OCI-LY1 (cell line): Measurements from ENCODE around the gene TAS1R1.
A peak's percentile ranks its signal among the peaks of the same experiment; 100 is the strongest.

Source experiments
- H2AFZ ChIP-seq: fragments of 200-600 bp; sonication (generic), shearing (Covaris generic); 2 replicates; pipeline ENCODE4 v1.6.0; 2014; ENCODE audit warnings: antibody characterized with exemption, mild to moderate bottlenecking, low read length
- H3F3A ChIP-seq: fragments of 200-600 bp; sonication (generic), shearing (Covaris generic); 2 replicates; pipeline ENCODE4 v1.6.0; 2014; ENCODE audit warnings: mild to moderate bottlenecking, antibody characterized with exemption, low read length, moderate library complexity; ENCODE audit not compliant: insufficient read depth
- H3K27ac ChIP-seq: fragments of 200-600 bp; sonication (generic); 2 replicates; pipeline ENCODE4 v1.5.1; 2014; ENCODE audit warnings: low read length, mixed run types, mild to moderate bottlenecking, low read depth; ENCODE audit not compliant: poor library complexity, severe bottlenecking
- H3K27me3 ChIP-seq: fragments of 200-600 bp; sonication (generic); 2 replicates; pipeline ENCODE4 v1.6.0; 2014; ENCODE audit warnings: antibody characterized with exemption, mild to moderate bottlenecking, low read length, moderate library complexity; ENCODE audit not compliant: insufficient read depth
- H3K36me3 ChIP-seq: fragments of 200-600 bp; sonication (generic); 2 replicates; pipeline ENCODE4 v1.6.1; 2014; ENCODE audit warnings: mild to moderate bottlenecking, antibody characterized with exemption, low read length, moderate library complexity, mixed read lengths; ENCODE audit not compliant: insufficient read depth
- H3K4me1 ChIP-seq: fragments of 200-600 bp; sonication (generic); 2 replicates; pipeline ENCODE4 v1.5.1; 2014; ENCODE audit warnings: mild to moderate bottlenecking, low read length, moderate library complexity; ENCODE audit not compliant: insufficient read depth, severe bottlenecking
- H3K4me2 ChIP-seq: fragments of 200-600 bp; sonication (generic), shearing (Covaris generic); 2 replicates; pipeline ENCODE4 v1.6.1; 2014; ENCODE audit warnings: low read length
- H3K4me3 ChIP-seq: fragments of 200-600 bp; sonication (generic); 2 replicates; pipeline ENCODE4 v1.5.1; 2014; ENCODE audit warnings: low read length, low read depth, mild to moderate bottlenecking, mixed read lengths; ENCODE audit not compliant: poor library complexity, severe bottlenecking
- H3K79me2 ChIP-seq: fragments of 200-600 bp; shearing (Covaris generic); 2 replicates; pipeline ENCODE4 v1.6.1; 2016; ENCODE audit warnings: mixed run types, low read length, mixed read lengths; ENCODE audit not compliant: insufficient read depth
- H3K9ac ChIP-seq: fragments of 200-600 bp; sonication (generic), shearing (Covaris generic); 2 replicates; pipeline ENCODE4 v1.6.1; 2014; ENCODE audit warnings: mild to moderate bottlenecking, low read length, mixed read lengths
- H3K9me2 ChIP-seq: fragments of 200-600 bp; sonication (generic), shearing (Covaris generic); 2 replicates; pipeline ENCODE4 v1.6.1; 2014; ENCODE audit warnings: low read depth, mild to moderate bottlenecking, low read length, mixed read lengths
- H3K9me3 ChIP-seq: fragments of 200-600 bp; shearing (Covaris generic); 2 replicates; pipeline ENCODE4 v1.6.1; 2014; ENCODE audit warnings: low read length, mixed read lengths
- H4K20me1 ChIP-seq: fragments of 200-600 bp; sonication (generic), shearing (Covaris generic); 2 replicates; pipeline ENCODE4 v1.6.0; 2016; ENCODE audit warnings: mild to moderate bottlenecking, low read length; ENCODE audit not compliant: insufficient read depth
- CTCF ChIP-seq: fragments of 200-600 bp; sonication (generic), shearing (Covaris generic); IDR thresholded peaks from 2 replicates; pipeline ENCODE4 v1.5.1; 2017; ENCODE audit warnings: mild to moderate bottlenecking, antibody characterized with exemption, low read length, moderate library complexity, mixed read lengths
- EZH2 ChIP-seq: fragments of 200-600 bp; sonication (generic), shearing (Covaris generic); IDR thresholded peaks from 2 replicates; pipeline ENCODE4 v1.8.0; 2017; ENCODE audit warnings: borderline replicate concordance, mixed run types, mild to moderate bottlenecking, antibody characterized with exemption, low read length, moderate library complexity, mixed read lengths

TAS1R1 gene

GRCh38 chr1:6581561-6582305 is 26.6 kb downstream of the TAS1R1 start:
- Histone ChIP-seq H3K4me3 (peak overlapping the region; percentile 76), H3K9ac (peak overlapping the region; percentile 66)

GRCh38 chr1:6582370-6582769 is 27.3 kb downstream of the TAS1R1 start:
- no peak overlapping the region for H2AFZ ChIP-seq
- peaks cover 30% of the 10 kb centered on the region; the same call in 1 of the 2 replicates for H3K36me3 ChIP-seq
- H3K27me3 ChIP-seq: no peaks in the 10 kb centered on the region
- no peaks in the 10 kb centered on the region for H3K9me3 ChIP-seq
- peak overlapping the region; percentile 69 for H3K4me2 ChIP-seq
- peaks cover 80% of the 10 kb centered on the region for H3K4me1 ChIP-seq
- H4K20me1 ChIP-seq: no peaks in the 10 kb centered on the region
- peak overlapping the region; percentile 66 for H3K9ac ChIP-seq
- H3K9me2 ChIP-seq: no peaks in the 10 kb centered on the region
- H3F3A ChIP-seq: no peaks in the 10 kb centered on the region
- TF ChIP-seq EZH2 (no peak), CTCF (no peak)
- peak overlapping the region; percentile 76 for H3K4me3 ChIP-seq
- peak overlapping the region; percentile 86 for H3K27ac ChIP-seq
- no peaks in the 10 kb centered on the region; the same call in 1 of the 2 replicates for H3K79me2 ChIP-seq

More at GRCh38 chr1:6581561-6582305, 26.6 kb downstream of the TAS1R1 start:
- H3K36me3 ChIP-seq: peaks cover 26% of the 10 kb centered on the region; the same call in 1 of the 2 replicates
- no peaks in the 10 kb centered on the region for H3F3A ChIP-seq
- H3K27me3 ChIP-seq: no peaks in the 10 kb centered on the region
- peak overlapping the region; percentile 86 for H3K27ac ChIP-seq
- peak overlapping the region; percentile 69 for H3K4me2 ChIP-seq
- no peaks in the 10 kb centered on the region; the same call in 1 of the 2 replicates for H3K79me2 ChIP-seq
- H3K9me3 ChIP-seq: no peaks in the 10 kb centered on the region
- H3K4me1 ChIP-seq: peaks cover 77% of the 10 kb centered on the region
- H4K20me1 ChIP-seq: no peaks in the 10 kb centered on the region
- H3K9me2 ChIP-seq: no peaks in the 10 kb centered on the region
- H2AFZ ChIP-seq: no peak overlapping the region
- no peak for TF ChIP-seq EZH2
- no peak for TF ChIP-seq CTCF

DNA sequence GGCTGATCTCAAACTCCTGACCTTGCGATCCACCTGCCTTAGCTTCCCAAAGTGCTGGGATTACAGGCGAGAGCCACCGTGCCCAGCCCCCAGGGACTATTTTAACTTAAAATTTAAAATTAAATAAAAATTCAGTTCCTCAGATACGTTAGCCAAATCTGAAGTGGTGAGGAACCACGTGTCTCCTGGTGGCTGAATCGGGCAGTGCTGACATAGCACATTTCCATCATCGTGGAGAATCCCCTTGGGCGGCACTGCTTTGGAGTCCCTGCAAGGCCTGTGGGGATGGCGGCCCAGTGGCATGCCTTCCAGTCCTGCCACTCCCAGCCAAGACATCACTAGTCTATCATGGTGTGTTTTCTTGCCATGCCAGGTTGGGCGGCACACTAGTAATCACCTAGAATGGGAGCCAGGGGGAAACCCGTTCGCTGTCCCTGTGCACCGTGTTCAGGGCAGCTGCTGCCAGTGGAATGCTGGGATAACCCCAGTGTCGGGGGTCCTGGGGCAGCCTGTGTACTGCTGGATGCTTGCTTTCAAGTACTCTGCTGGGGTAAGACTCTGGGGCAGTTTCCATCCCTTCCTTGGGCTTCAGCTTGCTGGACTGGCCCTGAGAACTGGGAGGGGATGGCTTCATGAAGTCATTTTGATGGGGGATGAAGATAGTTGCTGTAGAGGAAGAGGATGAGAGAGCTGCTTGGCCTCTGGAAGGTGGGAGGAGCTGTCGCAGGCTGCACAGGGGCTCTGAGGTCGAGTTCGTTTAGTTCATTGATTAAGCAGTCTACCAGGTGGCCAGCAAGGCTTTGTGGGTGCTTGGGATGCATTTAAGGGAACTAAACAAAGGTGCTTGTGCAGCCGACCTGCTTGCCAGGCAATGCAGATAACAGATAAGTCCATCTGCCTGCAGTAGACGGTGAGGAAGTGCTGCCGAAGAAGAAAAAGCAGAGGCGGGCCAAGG is 29.3 kb downstream of the TAS1R1 start:
- TF ChIP-seq EZH2: no peak
- no peak for TF ChIP-seq CTCF
- peaks cover 49% of the 10 kb centered on the region; the same call in 1 of the 2 replicates for H3K36me3 ChIP-seq

More for the DNA sequence above, 29.3 kb downstream of the TAS1R1 start:
- Histone ChIP-seq H2AFZ (no peak overlapping the region), H3K4me2 (peak overlapping the region; percentile 59), H3K9ac (peak overlapping the region; percentile 31; the same call in 1 of the 2 replicates), H3K9me2 (no peaks in the 10 kb centered on the region), H3K27ac (peak overlapping the region; percentile 98), H3K4me3 (peak overlapping the region; percentile 42), H4K20me1 (no peaks in the 10 kb centered on the region), H3K27me3 (no peaks in the 10 kb centered on the region), H3K79me2 (no peaks in the 10 kb centered on the region; the same call in 1 of the 2 replicates), H3K4me1 (peaks cover 79% of the 10 kb centered on the region), H3K9me3 (no peaks in the 10 kb centered on the region), H3F3A (no peaks in the 10 kb centered on the region)
